ENCODE data around the gene IL9R.
A peak's percentile ranks its signal among the peaks of the same experiment; 100 is the strongest.
"Not testable (repeated sequence)": the region's sequence is repeated elsewhere in the genome, so short reads cannot be mapped to it uniquely, and the experiment has no call there.

Gene IL9R, protein sequence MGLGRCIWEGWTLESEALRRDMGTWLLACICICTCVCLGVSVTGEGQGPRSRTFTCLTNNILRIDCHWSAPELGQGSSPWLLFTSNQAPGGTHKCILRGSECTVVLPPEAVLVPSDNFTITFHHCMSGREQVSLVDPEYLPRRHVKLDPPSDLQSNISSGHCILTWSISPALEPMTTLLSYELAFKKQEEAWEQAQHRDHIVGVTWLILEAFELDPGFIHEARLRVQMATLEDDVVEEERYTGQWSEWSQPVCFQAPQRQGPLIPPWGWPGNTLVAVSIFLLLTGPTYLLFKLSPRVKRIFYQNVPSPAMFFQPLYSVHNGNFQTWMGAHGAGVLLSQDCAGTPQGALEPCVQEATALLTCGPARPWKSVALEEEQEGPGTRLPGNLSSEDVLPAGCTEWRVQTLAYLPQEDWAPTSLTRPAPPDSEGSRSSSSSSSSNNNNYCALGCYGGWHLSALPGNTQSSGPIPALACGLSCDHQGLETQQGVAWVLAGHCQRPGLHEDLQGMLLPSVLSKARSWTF

DNA sequence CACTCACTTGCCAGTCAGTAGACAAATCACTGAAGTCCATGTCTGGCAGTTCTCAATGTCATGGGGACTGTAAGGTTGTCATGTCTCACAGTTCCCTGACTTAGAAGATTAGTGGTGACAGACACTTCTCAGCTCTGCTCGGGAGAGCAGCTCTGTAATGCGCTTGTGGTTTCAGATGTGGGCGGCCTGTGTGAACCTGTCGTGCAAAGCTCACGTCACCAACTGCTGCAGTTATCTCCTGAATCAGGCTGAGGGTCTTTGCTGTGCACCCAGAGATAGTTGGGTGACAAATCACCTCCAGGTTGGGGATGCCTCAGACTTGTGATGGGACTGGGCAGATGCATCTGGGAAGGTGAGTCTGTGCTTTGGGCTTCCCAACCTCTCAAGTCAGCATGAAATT, at the start of gene IL9R:
IL9R (plus strand) TSS at position 261 of the 400 bp plus-strand sequence; CDS start at position 325, 64 bp downstream.
- DNase-seq, result no peak

DNA sequence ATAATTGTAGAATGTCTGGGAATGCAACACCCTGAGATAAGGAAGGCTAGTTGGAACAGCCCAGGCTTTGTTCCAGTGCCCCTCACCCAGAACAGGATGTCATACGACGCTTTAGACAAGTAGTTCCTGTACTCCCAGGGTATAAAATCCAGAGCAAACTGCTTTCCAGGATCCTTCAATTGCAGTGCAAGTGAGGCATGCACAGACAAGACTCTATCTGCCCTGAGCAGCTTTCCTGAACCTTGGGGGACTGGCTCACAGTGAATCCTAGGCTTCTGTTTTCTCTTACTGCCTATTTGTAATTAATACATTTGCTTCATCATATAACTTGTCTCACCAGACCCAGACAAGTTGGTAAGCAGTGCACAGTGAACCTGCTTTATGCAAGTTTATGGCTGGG, 48.4 kb upstream of the IL9R start:
- DNase-seq, result no peak

DNA sequence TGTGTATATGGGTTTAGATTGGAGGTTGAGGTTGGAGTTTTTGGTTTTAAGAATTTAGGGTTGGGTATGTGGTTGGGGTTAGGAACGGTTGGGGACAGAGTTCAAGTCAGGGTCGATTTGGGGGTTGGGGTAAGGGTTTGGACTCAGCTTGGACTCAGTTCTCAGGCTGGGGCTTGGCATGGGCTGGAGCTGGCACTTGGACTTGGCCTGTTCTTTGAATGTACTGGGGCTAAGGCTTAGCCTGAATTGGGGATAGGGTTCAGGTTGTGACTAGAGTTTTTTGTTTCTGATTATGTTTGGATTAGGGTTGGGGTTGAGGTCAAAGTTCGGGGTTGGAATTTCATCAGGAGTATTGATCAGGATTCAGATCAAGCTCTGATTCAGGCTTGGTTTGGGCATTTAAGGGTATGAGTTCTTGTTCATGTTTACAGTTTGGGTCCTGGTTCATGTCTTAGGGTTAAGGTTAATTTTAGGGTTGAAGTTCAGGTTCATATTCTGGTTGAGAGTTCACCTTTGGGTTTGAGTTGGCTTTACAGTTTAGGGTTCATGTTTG, 46.2 kb upstream of the IL9R start:
- no peak for DNase-seq

DNA sequence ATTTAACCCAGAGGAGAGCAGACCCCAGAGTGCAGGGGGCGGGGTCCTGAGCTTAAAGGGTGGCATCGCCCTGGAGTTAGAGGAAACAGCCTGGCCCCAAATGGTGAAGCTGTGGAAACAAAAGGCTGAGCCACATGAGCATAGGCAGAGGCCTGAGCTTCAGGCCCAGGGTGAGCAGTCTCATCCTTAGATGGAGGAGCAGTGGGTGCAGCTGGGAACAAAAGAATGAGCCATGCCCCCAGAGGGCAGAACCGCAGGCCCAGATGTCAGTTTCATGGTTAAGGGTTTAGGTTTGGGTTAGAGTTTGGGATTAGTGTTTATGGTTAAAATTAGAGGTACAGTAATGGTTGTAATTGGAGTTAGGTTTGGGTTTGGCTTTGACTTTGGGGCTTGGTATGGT, 44.4 kb upstream of the IL9R start:
- DNase-seq, result no peak

DNA sequence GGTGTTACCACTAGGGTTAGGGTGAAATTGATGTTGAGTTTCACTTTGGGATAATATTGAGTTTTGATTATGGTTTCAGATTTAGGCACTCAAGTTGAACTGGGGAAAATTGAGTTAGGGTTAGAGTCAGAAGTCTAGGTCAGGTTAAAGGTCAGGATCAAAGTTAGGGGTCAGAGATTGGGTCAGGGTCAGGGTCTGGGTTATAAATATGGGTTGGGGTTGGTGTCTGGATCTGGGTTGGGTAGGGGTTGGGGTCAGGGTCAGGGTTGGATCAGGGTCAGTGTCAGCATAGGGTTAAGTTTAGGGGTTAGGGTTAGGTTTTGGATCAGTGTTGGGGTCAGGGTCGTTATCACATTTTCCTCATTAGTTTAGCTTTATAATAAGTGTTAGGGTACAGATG, 42.7 kb upstream of the IL9R start:
- DNase-seq, result no peak

DNA sequence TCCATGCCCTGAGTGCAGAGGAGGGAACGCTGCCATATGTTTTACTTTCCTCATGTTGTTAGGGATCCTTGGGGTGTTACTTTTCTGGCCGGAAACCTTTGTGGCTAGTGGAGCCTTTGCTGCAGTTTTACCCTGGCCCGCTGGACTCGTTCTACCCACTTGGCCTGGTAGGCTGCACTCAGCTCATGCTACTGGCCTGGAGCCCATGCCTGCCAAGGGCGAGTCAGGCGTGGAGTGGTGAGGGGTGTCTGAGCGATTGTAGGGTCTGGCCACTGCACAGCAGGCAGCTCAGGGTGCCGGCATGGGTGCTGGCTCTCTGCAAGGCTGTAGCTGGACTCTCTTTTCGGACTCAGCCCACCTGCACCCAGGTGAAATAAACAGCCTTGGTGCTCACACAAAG, 41.4 kb upstream of the IL9R start:
- no peak for DNase-seq

DNA sequence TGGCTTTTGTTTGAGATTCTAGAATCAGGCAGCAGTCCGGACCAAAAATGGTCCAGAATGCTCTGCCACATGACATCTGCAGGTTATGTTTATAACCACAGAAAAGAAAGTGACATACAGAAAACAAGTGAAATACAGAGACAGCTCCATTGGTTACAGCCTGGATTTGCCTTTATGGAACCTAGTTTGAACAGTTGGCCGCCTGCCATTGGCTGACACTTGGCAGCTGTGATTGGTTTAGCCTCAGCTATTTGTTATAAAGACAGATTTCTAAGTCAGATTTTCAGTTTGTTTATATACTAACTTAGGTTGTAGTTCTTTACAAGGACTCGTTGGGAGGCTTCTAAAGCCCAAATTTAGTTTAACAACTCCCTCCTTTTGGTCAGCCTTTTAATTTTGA, 40.8 kb upstream of the IL9R start:
- no peak for DNase-seq

DNA sequence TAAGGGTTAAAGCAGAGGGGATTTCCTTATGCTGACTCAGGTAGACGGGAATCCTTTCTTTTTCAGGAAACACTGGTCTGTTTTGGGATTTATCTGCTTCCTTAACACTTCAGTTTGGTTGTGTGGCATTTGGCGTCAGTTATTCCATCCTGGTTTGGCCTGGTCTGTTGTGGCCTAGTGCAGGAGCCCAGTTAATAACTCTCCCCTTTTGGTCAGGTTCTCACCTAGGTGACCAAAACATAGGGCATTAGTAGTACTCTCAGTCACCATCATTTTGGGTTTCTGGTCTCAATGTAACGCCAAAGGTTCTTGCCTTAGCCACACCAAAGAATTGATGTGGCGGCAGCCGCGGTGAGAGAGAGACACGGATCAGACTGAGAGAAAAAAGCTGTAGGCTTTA, 39.7 kb upstream of the IL9R start:
- no peak for DNase-seq

DNA sequence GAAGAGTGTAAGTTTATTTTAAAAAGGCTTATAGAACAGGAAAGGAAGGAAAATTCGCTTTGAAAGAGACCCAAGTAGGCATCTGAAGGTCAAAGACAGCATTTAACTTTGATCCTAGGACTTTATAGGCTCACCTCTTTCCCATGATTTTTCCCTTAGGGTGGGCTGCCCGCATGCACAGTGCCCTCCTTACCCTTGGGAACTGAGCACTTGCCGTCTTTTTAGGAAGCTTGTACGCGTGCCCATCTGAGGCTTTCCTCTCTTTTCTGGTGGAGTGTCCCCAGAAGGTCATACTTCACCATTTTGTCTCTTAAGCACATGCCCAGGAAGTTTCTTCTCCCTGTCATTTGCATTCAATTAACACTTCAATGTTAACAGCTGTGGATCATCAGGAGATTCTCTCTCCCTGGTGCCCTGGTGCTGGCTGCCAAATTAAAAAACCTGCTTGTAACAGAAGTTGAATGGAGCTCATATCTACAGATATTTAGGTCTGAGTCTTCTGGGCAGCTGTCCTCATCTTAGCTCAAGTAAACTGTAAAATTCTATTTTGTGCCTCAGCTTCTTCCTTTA, 38.4 kb upstream of the IL9R start:
- DNase-seq, result no peak

DNA sequence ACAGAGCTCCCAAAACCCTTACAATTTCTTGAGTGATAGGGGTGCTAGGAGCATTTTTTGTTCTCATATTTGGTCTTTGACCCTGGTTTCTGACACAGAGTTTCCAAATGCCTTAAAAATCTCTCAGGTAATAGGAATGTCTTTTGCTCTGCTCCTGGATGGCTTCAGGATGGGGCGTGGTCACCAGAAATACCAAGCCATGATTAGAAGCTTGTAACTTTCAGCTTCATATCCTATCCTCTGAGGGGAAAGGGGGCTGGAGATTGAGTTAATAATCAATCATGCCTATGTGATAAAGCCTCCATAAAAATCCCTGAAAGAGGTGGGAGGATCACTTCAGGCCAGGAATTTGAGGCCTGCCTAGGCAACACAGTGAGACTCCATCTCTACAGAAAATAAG, 34.6 kb upstream of the IL9R start:
- DNase-seq, result no peak

DNA sequence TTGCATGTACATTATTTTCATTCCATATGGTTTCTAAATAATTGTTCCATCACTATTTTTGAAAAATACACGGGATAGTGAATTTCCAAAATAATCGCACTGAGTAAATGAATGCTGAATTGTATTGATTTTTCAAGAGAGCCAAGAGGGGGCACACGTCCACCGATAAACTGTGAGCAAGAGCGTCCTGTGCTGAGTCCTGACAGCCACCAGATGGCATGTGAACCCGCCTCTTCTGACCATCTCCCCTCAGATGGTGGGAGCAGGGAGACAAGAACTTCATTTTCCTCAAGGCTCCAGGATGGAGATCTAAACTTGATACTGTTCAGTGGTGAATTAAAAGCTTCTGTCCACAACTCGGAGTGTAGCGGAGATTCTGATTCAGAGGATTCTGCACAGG, 30.6 kb upstream of the IL9R start:
- peak; percentile 1 for DNase-seq

DNA sequence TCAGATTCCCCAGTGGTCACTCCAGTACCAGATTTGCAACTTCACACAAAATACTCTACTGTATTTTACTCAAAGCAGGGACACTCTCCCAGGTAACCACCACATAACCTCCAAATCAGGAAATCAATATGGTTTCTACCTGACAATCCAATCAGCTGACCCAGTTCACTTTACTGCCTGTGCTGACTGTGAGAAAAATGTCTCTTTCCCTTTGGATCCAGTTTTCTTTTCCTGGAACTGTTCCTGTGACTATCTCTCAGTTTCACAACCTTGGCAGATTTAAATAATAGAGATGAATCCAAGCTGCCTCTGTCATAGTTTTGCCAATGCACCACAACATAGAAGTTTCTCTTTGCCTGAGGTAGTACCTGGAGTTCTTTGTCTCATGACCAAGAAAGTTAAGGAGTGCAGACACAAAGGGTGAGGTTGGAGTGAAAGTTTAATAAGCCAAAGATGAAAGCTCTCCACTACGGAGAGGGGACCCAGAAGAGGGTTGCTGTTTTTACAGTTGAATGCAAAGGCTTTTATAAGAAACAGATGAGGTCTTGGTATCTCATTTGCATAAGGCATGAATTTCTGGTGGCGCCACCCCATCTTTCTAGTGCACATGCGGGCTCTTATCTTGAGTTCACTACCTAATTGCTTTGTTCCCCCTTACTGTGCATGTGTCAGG, 29.7 kb upstream of the IL9R start:
- DNase-seq, result no peak

DNA sequence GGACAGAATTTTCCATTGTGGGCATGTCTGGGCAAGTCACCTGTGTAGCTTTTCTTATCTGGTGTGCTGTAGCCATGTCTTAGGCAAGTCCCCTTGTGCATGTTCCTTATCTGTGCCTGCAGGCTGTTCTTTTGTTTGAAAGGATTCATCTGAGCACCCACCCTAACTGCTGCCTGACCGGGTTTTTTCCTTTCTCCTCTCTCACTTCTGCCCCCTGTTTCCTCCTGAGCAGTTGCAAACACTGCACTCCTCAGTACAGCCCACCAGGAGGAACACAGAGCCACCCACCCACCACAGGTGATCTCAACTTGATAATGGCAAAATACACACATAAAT, 29.2 kb upstream of the IL9R start:
- no peak for DNase-seq

DNA sequence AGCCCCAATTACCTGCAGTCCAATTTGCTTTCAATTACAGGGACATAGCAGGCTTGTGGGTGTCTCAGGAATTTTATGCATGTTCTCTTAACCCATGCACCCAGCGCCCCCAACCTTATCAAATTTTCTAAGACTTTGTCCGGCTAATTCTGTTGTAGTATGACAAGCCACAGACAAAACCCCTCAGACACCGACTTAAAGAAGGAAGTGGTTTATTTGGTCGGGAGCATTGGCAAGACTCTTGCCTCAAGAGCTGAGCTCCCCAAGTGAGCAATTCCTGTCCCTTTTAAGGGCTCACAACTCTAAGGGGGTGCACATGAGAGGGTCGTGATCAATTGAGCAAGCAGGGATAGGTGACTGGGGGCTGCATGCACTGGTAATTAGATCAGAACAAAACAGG, 28.7 kb upstream of the IL9R start:
- no peak for DNase-seq

DNA sequence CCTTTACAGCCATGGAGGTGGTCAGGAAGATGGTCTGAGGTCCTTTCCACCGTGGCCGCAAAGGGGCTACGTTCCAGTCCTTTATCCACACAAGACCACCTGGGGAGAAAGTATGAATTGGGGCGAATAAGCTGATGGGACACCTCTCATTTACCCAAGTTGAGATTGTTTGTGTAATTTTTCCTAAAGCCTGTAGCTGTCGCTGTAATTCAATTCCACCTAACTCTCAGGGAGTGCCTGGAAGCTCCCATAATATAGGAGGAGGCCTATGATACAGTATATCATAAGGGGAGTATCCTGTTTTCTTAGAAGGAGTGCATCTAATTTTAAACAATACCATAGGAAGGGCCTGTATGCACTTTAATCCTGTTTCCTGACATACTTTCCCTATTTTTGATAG, 25.8 kb upstream of the IL9R start:
- not testable (repeated sequence) for DNase-seq

DNA sequence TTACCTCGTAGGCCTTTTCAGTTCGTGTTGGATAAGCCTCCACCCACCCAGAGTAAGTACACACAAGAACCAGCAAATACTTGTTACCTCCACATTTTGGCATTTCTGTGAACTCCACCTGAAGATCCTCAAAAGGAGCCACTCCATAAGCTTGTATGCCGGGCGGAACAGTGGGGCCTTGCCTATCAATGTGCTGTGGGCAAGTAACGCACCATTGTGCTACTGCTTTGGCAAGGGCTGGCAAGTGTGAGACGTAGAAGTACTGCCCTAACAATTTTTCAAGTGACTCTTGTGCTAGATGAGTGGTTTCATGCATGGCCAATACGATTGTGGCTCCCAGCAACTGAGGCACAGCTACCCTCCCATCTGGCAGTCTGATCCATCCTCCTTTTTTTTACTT, 25.3 kb upstream of the IL9R start:
- not testable (repeated sequence) for DNase-seq

DNA sequence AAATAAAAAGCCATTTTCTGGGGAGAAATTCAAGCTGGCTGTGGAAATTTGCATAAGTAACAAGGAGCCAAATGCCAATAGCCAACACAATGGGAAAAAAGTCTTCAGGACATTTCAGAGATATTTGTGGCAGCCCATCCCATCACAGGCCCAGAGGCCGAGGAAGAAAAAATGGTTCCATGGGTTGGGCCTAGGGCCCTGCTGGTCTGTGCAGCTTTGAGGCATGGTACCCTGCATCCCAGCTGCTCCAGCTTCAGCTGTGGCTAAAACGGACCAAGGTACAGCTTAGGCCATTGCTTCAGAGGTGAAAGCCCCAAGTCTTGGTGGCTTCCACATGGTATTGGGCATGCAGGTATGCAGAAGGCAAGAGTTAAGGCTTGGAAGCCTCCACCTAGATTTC, 14.2 kb upstream of the IL9R start:
- DNase-seq, result no peak

DNA sequence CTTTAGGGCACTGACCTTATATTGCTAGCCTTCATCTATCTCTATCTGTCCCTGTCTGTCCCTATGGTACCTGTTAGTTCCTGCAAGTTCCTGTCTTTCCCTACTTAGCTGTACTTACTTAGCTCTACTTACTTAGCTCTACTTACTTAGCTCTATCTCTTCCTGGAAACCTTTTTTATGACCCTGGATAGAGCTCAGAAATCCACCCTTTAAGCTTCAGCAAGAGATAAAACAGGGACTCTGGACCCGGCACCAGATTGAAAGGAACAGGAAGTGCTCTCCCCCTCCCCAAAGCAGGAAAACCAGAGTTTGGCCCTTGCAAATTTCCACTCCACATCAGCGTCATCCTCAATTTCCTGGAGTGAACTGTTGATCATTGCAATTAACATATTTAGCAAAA, 12.3 kb upstream of the IL9R start:
- no peak for DNase-seq

DNA sequence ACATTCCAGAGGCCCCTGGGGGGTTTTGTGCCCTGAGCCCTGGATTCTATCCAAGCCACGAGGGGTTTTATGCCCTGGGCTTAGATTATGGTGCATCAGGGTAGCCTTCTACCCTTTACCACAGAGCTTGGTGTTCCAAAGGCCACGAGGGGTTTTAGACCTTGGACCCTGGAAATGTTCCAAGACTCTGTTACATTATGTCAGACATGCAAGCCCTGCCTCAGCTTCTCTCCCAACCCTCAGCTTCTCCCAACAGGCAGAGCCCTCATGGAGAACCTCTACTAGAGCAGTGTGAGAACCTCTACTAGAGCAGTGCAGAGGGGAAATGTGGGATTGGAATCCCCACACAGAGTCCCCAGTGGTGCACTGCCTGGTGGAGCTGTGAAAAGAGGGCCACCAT, 10.5 kb upstream of the IL9R start:
- DNase-seq, result not testable (repeated sequence)

DNA sequence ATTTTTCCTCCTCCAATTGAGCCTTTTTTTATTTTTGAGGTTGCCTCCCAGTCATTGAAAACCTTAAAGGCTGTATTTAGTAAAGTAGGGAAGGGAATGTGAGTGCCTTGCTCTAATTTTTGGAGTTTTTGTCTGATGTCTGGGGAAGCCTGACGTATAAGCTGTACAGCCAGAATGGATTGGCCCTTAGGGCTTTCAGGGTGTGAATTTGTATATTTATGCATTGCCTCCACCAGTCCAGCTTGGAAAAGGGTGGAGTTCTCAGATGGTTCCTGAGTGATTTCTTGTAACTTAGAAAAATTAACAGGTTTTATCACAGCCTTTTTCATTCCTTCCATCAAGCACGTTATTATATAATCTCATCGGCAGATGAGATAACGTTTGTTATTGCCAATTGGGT, 8.6 kb upstream of the IL9R start:
- no peak for DNase-seq

DNA sequence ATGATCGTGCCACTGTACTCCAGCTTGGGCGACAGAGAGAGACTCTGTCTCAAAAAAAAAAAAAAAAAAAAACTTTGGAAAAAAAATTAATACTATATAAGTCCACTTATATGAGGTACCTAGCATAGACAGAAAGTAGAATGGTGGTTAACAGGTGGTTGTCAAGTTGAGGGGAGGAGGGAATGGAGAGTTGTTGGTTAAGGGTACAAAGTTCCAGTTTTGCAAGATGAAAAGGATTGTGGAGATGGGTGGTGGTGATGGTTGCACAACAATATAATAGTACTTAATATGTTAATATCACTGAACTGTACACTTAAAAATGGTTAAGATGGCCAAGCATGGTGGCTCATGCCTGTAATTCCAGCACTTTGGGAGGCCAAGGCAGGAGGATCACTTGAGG, 4.1 kb upstream of the IL9R start:
- DNase-seq, result no peak

DNA sequence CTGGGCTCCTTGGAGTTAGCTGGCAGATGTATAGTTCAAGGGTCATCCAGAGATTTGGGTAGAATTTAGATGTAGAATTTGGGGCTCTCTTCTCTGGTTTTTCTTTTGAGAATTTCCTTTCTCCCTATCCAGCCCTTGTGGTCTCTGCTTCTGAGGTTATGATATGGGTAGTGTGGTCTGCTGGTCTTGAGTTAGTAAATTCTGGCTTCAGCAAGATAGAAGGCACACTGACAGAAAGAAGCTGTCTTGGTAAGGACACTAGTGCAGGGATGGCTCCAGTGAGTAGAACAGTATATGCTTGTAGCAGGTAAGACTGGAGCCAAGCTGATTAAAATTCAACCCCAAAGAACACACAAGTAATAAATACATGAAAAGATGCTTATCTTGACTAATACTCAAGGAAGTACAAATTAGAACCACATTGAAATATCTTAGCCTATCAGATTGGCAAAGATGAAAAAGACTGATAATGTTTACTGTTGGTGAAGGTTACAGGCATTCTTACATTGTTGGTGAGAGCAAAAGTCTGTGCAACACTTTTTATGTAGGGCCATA, 2.1 kb upstream of the IL9R start:
- DNase-seq, result no peak

DNA sequence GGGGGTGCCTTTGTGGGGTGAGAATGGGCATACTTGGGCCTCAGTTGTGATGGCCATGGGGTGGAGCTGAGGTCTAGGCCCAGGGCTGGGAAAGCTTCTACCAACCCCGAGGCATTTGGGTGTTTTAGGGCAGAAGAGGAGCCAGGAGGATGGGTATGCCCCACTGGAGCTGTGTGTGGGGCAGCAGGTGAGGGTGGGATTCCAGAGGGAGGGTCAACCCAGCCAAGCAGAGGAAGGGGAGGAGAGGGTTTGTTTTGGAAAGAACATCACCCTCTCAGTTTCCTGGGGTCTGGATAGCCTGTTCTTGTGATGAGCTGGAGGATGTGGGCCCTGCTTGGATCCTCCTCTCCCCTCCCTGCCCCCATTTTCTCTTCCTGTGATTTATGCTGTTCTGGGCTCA, 620 bp downstream of the IL9R start:
- DNase-seq, result no peak

Measured in inflammatory macrophage treated with lipopolysaccharide for 4 hours (primary cell).